Measurements from ENCODE around the gene HPCAL1. TPM values are rescaled to one million over a fixed set of nuclear protein-coding genes. Genes with fewer than 3 reads are reported as not detected.
A peak's percentile ranks its signal among the peaks of the same experiment; 100 is the strongest.

HPCAL1 gene
- total RNA-seq, 1 donor from 2014 or later: 72.2 TPM

DNA sequence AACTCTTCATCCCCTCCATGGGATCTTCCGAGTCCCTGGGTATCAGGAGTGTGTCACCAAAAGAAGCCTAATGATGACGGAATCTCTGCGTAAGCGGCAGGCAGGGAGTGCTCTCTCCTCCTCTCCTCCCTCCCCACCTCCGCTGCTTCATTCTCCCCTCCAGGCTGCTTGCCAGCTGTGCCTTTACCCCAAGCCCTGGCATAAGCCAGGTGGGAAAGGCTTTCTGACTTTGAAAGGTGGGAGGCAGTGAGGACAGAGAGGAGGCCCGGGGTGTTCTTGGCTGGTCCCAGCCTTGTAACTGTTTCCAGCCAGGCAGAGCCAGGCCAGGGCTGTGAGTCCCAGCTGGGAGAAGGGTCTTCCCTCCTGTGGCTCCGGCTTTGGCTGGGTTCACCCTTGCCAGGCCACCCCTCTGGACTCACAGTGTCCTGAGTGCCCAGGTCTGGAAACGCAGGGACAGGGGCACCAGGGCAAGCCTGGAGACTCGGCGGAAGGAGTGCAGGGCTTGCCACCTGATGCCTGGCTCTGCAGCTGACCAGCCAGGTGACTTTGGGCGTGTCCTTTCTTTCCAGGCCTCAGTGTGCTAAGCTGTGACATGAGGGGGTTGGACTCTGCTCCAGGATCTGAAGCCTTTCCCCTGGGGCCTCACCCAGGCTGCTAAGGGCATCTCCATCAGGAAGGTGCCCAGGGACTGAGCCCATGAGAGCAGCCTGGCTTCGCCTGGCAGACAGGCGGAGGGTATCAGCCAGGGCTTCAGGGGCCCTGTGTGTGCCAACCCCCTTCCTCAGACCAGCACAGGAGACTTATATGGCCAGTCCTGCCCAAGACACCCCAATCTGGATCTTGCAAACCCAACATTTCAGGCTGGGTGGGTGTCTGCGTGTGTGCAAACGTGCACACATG, 32.7 kb upstream of the HPCAL1 start:
- no peak for DNase-seq

DNA sequence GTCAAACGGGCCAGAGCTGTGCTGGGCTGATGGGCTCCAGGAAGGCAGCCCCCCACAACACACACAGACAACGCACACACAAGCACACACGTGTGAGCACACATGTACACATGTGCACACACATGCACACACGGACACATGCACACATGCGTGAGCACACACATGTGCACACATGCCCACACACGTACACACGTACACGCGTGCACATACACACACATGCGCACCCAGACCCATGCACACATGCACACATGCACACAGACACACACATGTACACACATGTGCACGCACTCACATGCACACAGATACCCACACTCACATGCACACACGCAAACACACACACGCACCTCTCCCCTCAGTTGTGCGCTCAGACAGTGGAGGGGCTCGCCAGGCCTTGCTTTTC, 31.2 kb upstream of the HPCAL1 start:
- DNase-seq: no peak

DNA sequence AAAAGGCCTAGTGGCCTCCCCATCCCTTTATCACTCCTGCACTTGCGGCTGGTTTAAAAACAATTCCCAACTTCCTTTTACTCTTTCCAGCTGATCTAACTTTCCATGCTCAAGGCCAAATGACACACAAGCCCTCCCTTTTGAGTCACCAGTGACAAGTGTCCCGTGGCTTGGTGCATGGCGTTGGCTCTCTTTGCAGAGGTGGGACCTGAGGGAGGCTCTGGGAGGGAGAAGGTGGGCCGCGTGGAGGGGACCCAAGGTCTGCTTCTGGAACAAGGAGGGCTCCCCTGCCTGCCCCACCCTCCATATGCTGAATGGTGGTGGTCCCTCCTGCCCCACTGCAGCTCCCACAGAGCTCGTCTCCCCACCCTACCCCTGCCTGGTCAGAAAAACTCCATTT, 30.8 kb upstream of the HPCAL1 start:
- DNase-seq: no peak

DNA sequence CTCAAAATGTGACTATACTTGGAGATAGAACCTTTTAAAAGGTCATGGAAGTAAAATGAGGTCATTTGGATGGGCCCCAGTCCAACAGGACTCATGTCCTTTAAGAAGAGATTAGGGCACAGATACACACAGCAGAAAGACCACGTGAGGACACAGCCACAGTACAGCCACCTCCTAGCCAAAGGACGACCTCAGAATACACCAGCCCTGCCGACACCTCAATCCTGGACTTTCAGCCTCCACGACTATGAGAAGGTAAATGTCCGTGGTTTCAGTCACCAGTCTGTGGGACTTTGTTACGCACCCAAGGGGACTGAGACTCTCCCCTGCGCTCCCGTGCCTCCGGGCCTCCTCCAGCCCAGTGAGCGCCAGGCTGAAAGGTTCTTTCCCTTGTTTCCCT, 30.2 kb upstream of the HPCAL1 start:
- no peak for DNase-seq

DNA sequence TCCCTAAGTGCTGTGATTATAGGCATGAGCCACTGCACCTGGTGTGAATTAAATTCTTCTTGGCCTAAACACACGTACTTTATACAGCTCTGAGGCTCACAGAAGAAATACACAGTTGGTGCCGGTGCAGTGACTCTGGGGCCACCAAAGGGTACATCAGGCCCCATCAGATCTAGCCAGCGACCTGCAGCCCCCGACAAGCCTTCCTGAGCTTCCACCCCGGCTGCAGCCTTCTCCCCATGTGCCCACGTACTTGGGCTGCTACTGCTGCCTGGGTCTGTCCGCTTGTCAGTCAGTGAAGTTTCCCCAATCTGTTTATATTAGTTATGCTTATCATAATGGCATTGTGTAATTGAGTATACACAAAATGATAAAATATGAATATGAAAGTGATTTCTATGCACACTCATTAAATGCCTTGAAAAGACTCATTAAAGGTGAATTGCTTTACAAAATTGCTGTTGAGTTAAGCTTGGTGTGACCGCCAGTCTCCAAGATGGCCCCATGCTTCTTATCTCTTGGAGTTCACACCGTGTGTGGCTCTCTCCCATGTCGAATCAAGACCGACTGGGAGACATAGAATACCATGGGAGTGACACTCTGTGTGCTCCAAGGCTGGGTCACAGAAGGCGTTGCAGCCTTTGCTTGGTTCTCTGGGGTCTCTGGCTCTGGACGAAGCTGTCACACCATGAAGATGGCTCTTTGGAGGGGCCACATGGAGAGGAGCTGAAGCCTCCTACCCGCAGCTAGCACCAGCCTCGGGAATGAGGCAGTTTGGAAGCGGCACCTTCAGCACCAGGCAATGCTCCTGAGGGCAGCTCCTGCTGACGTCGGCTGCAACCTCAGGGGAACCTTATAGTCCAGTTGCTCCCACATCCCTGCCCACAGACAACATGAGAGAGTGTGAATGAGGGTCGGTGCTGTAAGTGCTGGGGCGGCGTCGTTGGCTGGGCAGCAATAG, 29.2 kb upstream of the HPCAL1 start:
- DNase-seq: no peak

DNA sequence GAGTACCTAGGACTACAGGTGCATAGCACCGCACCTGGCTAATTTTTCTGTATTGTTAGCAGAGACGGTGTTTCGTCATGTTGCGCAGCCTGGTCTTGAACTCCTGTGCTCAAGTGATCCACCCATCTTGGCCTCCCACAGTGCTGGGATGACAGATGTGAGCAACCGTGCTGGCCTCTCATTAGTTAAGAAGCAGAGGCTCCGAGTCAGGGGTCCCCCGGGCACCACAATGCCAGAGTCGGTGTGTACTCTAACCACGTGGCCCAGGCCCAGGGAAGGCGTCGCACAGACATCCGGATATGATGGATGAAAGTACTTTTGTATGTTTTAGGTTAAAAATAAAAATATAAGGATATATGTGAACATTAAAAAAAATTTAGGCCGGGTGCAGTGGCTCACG, 28.3 kb upstream of the HPCAL1 start:
- no peak for DNase-seq

DNA sequence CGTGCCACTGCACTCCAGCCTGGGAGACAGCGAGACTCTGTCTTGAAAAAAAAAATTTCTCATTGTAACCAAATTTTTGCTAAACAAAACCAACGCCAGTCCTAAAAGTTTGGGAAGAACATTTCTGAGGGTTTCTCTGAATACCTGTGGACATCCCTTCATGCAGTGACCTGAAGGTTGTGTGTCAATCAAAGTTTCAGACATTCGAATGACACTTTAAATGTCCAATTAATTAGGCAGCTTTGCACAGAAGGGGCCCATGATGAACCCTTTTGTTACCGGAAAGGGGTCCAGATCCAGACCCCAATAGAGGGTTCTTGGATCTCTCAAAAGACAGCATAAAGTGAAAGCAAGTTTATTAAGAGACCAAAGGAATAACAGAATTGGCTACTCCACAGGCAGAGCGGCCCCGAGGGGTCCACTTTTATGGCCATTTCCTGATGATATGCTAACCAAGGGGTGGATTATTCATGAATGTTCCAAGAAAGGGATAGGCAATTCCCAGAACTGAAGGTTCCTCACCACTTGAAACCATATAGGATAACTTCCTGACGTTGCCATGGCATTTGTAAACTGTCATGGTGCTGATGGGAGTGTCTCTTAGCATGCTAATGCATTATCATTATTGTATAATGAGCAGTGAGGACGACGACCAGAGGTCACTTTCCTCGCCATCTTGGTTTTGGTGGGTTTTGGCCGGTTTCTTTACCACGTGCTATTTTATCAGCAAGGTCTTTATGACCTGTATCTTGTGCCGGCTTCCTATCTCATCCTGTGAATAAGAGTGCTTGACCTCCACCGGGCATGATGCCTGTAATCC, 27.5 kb upstream of the HPCAL1 start:
- DNase-seq: no peak

DNA sequence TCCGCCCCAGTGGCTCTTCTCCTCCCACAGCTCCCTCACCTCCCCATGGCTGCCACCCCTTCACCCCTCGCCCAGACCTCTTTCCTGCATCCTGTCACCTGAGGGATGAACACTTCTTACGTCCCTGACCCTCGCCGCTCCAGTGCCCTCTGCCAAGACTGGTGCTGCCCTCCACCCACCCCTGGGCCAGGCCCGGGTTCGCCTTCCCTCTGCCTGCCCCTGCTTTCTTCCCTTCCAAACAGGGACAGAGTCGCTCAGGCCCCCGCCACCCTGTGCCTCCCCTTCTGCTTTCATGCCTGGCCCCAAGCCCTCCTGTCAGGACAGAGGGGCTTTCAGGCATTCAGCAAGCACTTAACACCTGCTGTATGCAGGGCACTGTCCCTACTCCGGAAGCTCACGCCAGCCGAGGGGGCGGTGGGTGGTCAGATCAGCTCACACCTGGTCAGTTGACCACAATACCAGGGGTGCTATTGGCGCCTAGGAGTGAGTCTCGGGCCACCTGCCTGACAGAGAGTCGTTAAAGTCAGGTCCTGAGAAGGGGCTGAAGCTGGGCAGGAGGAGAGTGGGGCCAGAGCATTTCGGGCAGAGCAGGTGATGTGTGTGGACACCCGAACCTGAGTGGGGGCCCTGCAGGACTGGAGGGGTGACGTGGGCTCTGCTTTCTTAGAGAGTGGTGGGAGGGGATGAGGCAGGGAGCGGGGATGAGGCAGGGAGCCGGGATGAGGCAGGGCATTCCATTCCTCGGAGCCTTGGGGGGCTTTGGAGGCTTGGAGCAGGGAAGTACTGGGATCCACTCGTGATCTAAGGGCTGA, 26.0 kb upstream of the HPCAL1 start:
- no peak for DNase-seq

DNA sequence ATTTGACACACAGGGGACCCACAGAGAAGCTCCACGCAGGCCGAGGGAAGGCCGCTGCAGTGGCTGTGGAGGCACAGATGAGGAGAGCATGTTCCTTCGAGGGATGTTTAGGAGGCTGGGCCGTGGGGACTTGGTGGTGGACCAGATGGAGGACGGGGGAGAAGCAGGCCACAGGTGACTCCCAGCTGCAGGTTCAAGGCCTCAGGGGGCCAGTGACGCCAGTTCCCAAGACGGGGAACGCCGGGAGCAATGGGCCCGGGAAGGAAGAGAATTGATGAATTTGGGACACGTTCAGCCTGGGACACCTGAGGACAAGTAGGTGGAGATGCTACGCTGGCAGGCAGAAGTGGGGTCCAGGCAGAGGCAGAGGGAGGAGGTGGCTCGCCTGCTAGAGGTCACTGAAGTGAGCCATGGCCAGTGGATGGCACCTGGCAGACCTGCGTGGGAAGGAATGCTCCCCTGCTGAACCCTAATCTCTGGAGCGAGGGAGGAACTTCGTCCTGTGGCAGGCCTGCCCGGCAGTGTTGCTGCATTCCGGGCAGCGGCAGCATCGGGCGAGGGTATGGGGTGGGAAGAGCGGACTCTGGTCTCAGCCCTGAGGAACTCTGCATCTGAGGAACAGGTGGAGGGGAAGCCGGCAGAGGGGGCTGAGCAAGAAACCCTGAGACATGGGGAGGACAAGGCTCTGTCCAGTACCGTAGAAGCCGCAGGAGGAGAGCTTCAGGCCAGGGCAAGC, 25.2 kb upstream of the HPCAL1 start:
- no peak for DNase-seq

DNA sequence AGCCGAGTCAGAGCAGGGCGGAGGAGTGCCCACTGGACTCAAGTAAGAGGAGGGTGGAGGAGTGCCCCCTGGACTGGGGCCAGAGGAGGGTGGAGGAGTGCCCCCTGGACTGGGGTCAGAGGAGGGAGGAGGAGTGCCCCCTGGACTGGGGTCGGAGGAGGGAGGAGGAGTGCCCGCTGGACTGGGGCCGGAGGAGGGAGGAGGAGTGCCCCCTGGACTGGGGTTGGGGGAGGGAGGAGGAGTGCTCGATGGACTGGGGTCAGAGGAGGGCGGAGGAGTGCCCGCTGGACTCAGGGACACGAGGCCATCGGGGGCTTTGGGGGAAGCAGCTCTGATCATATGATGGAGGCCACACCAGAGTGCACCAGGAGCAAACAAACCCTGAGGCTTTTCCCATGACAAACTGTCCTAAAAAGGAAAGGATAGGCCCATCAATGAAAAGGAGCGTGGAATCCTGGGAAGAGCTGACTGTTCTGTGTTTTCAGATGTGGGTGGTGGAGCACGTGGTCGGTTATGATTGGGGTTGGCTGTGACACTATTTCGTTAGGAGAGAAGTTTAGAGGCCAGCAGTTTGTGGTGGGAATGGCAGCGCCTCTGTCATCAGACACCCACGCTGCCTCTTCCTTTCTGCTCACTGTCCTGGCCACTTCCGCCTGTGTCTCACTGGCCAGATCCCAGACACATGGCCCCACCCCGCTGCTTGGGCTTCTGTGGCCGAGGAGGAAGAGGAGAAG, 24.5 kb upstream of the HPCAL1 start:
- no peak for DNase-seq

DNA sequence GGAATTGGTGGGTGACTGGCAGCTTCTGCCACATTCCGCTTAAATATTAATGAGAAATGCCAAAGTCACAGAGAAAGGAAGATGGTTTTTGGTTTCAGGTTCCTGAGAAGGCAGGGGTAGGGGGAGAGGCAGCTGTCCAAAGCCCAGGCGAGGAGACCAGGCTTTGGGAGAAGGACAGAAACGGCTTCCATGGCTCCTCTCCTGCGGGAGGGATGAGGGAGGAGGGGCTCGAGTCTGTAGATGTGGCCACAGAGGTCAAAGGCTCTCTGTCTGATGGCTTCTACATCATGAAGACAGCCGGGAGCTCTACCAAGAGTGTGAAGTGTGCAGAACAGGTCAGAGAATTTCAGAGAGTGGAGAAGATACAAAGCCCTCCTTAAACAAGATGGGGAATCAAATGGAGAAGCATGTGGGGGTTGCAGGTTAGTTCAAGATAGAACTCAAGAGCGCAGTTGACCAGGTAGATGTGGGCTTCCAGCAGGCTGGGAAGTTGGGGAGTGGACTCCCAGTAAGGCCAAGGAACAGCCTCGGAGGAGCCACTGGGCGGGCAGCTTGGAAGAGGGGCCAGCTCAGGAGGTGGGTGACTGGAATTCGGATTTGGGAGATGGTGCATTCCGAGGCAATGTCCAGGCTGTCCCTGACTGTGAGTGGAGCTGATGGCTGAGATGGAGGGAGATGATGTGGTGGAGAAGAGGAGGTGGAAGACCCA, 23.8 kb upstream of the HPCAL1 start:
- no peak for DNase-seq

DNA sequence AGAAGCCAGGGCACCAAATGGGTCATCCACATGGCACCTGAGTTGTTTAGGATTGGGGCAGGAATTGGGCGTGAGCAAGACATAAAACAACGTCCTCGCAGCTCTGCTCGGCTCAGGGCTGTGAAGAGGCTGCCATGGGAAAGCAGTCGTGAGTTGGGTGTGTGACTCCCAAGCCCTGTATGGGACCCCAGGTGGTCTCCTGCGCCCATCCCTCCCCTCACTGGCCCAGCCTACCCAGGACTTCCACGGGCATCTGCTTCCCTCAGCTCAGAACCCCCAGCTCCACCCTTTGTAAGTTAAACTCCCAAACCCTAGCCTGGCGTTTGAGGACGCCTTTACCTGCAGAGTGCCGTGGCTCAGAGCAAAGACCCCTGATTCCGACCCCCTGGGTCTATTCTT, 23.2 kb upstream of the HPCAL1 start:
- no peak for DNase-seq

DNA sequence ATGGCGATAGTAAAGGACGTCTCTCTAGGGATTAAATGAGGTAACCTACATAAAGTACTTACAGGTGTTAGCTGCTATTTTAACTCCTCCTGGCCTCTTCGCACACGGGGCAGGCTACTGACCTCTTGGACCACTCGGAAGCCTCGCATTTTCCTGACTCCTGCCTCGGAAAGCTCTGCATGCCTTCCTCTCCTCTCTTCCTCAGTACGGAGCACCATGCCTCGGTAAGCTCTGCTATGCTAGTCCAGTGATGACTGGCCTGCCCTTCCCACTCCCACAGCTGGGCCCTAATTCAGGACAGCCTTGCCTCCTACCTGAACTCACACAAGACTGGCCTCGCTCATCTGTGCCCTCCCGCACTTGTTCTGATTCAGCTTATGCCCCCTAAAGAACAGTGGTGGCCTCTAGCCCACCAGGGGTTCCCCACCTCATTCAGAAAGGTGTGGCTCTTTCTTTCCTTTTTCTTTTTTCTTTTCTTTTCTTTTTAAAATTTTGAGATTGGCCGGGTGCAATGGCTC, 22.7 kb upstream of the HPCAL1 start:
- DNase-seq: no peak

DNA sequence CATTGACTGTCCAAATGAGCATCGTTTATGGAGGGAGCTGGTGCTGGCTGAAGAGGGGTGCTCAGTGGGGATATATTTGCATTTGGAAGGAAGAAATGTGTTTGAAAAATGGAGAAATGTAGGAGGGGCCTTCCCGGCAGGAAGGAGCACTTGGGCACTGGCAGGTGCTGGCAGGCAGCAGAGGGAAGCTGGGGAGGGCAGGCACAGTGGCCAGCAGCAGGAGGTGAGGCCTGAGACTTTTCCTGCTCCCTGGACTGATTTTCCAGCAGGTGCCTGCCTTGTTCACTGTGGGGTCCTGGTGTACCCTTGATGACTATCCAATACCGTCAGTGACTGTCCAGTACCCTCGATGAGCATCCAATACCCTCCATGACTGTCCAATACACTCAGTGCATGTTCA, 20.8 kb upstream of the HPCAL1 start:
- DNase-seq: no peak

DNA sequence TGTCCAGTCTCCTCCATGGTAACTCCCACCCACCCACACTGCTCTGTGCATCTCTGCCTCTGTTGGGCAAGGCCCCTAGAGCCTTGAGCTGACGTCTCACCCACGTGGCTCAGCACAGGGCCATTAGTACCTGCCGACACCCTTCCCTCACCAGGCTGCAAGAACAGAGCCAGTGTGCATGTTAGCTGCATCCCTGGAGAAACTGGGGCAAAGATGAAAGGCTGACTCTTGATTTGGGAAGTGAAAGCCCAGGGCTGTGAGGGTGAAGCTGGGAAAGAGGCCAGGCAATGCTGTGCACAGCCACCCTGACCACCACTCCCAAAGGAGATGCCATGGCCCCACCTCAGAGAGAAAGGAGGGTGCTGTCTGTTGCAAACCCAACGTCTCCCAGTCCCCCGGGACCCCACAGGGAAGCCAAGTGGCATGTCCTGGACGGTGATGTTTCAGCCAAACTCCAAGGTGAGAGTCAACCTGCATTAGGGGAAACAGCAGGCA, 20.0 kb upstream of the HPCAL1 start:
- no peak for DNase-seq

DNA sequence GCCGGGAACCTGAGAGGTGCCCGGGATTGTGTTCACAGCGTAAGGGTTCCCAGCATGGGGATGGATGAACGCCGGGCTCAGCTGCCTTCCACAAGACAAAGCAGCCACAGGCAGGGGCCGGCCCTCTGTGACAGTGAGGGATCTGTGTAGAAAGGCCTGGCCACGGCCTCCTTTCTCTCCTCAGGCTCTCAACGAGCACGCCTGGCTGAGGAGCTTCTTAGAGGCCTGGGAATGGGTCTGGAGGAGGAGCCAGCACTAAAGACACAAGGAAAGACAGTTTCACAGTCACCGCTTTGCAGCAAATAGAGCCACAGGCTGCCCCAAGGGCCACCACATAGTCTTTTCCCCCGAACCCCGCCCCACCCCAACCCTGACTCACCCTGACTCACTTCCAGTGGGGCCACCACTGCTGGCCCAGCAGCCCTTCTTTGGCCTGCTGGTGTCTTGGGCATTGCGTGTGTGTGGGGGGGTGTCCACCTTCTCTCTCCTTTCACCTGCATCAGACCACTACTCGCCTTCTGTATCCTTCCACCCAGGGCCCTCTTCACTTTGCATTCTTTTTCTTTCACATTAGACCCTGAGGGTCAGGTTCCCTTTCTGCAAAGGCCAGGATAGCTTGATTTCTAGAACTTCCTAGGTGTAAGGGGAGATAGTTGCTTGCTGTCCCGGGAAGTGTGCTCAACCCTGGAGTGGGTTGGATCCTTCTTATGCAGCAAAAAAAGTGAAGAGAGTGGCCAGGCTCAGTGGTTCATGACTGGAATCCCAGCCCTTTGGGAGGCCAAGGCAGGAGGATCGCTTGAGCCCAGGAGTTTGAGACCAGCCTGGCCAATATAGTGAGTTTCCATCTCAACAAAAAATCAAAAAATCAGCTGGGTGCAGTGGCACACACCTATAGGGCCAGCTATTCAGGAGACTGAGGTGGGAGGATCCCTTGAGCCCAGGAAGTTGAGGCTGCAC, 19.3 kb upstream of the HPCAL1 start:
- DNase-seq: peak; percentile 70

DNA sequence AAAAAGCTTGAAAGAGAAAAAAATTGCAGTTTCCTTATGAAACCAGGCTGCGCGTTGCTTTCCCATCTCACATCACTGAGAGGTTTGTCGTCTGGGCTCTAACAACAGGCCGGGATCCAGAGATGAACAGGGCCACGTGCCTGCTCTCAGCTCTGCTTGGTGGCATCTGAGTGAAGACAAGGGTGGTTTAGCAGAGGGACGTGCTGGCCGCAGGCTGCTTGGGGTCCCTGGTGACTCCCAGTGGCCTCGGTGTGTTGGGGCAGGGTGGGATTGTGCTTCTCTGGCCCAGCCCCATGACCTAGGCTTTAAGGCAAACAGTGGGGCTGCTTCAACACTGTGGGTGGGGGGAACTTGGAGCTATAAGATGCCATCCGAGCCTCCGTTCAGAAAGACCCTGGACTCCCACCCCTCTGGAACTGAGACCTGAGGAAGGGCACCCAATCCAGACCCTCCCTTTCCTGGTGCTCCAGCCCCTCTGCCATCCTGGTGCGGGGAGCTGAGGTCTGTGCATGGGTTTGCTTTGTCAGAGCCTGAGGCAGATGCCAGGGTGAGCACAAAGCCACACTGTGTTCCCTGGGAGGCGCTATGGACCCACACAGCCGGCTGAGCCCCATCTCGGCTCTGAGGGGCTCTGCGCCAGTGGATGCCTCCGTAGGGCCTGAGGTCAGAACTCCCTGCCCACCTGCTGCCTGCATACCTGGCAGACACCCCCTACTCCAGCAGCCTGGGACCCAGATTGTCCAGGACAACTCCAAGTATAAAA, 18.4 kb upstream of the HPCAL1 start:
- no peak for DNase-seq

Data from dermis blood vessel endothelial cell (primary cell).